Measurements from ENCODE around the gene SNX8. TPM values are rescaled to one million over a fixed set of nuclear protein-coding genes. Genes with fewer than 3 reads are reported as not detected.

The SNX8 gene
- total and polyA plus RNA-seq, 4 donors, result 4.1 to 26.5 (median 20.9) TPM

DNA sequence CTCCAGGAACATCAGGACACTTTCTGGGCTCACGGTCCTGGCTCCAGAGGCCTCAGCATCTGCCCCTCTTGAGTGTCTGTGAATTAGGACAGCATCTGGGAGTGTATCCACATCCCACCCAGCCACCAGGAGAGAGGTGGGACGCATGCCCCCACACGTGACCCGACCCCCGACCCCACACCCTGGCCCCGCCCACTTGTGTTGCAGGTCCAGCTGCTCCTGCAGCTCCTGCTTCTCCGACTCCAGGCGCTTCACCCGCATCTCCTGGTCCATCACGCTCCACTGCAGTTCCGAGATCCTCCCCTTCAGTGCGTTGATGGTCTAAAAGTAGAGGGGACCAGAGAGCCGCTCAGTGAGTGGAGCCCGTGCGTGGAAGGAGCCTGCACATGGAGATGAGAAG lies 95.1 kb downstream of the SNX8 start:
- WGBS, 2 donors, result 89 to 90% methylated on average over 15 of the region's 15 CpGs
- DNase-seq, result no peak
- ATAC-seq (ENCODE audit: low FRiP score), result no peak
- Histone ChIP-seq H3K9me3 (ENCODE audit: control insufficient read depth, low read length) (no peaks in the 10 kb centered on the region), H3K4me1 (ENCODE audit: control insufficient read depth in 1 of 2, insufficient read depth in 2 of 2, low read length in 2 of 2) (no peaks in the 10 kb centered on the region), H3K36me3 (ENCODE audit: control insufficient read depth in 1 of 2, insufficient read depth in 2 of 2, low read length in 1 of 2) (peaks cover 0 to 9% of the 10 kb centered on the region in 2 donors), H3K4me3 (ENCODE audit: low read length in 2 of 2) (no peak overlapping the region), H3K27ac (ENCODE audit: low read depth in 1 of 2, low read length in 2 of 2) (no peak overlapping the region), H3K27me3 (ENCODE audit: control insufficient read depth in 1 of 2, insufficient read depth in 2 of 2, low read length in 1 of 2) (no peaks in the 10 kb centered on the region)
- intact Hi-C loops (cut with DNase I), result no loop called here

DNA sequence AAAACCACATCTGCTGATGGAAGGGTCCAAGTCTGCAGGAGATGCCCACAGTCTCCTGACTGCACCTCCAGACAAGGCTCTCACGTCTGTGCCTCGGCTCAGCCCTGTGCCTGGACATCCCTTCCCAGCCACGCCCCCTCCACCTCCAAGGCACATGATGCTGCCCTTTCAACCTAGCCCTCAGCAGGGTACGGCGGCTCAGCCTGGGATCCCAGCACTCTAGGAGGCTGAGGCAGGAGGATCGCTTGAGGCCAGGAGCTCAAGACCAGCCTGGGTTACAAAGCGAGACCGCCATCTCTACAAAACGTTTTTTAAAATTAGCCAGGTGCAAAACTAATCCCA lies 95.8 kb downstream of the SNX8 start:
- intact Hi-C loops (cut with DNase I), result no loop called here
- peaks cover 0 to 9% of the 10 kb centered on the region in 2 donors for H3K36me3 ChIP-seq (ENCODE audit: control insufficient read depth in 1 of 2, insufficient read depth in 2 of 2, low read length in 1 of 2)
- WGBS, 2 donors, result 86 to 90% methylated on average over 9 of the region's 9 CpGs
- no peaks in the 10 kb centered on the region for H3K4me1 ChIP-seq (ENCODE audit: control insufficient read depth in 1 of 2, insufficient read depth in 2 of 2, low read length in 2 of 2)
- no peak for ATAC-seq (ENCODE audit: low FRiP score)
- H3K27me3 ChIP-seq (ENCODE audit: control insufficient read depth in 1 of 2, insufficient read depth in 2 of 2, low read length in 1 of 2), result no peaks in the 10 kb centered on the region
- H3K4me3 ChIP-seq (ENCODE audit: low read length in 2 of 2), result no peak overlapping the region
- no peaks in the 10 kb centered on the region for H3K9me3 ChIP-seq (ENCODE audit: control insufficient read depth, low read length)
- DNase-seq, result no peak
- no peak overlapping the region for H3K27ac ChIP-seq (ENCODE audit: low read depth in 1 of 2, low read length in 2 of 2)

DNA sequence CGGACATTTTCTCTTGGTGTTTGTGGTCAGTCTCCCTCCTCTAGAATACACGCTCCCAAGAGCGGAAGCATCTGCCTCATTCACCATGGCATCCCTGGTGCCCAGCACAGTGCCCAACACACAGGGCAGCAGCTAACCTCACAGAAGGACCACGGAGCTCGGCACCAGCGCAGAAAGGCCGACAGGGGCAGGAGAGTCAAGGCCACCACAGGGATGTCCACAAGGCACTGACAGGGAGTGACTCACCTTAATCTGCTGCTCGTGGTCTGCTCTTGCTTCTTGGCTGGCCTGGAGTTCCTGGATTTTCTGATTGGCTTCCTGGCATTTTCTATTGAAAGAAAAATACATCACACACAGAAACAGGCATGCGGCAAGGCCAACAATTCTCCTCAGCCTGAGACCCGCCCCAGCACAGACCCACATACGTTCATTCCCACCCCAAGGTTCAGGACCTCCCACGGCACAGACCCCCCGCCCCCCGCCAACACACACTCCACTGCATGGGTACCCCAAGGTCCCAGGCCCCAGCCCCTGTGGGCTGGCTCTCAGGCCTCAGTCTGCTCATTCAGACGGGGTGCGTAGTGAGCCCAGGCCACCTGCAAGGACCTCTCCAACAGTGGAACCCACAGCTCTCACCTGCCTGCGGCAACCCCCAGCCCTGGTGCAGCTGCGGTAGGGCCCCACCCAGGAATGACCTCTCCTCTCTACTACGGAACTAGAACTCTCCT lies 96.4 kb downstream of the SNX8 start:
- Histone ChIP-seq H3K27me3 (ENCODE audit: control insufficient read depth in 1 of 2, insufficient read depth in 2 of 2, low read length in 1 of 2) (no peaks in the 10 kb centered on the region), H3K4me3 (ENCODE audit: low read length in 2 of 2) (no peak overlapping the region), H3K4me1 (ENCODE audit: control insufficient read depth in 1 of 2, insufficient read depth in 2 of 2, low read length in 2 of 2) (no peaks in the 10 kb centered on the region), H3K36me3 (ENCODE audit: control insufficient read depth in 1 of 2, insufficient read depth in 2 of 2, low read length in 1 of 2) (peaks cover 0 to 9% of the 10 kb centered on the region in 2 donors), H3K27ac (ENCODE audit: low read depth in 1 of 2, low read length in 2 of 2) (no peak overlapping the region), H3K9me3 (ENCODE audit: control insufficient read depth, low read length) (no peaks in the 10 kb centered on the region)
- ATAC-seq (ENCODE audit: low FRiP score), result no peak
- no peak for DNase-seq
- intact Hi-C loops (cut with DNase I), result no loop called here
- 87 to 89% methylated on average over 19 of the region's 19 CpGs for WGBS, 2 donors

DNA sequence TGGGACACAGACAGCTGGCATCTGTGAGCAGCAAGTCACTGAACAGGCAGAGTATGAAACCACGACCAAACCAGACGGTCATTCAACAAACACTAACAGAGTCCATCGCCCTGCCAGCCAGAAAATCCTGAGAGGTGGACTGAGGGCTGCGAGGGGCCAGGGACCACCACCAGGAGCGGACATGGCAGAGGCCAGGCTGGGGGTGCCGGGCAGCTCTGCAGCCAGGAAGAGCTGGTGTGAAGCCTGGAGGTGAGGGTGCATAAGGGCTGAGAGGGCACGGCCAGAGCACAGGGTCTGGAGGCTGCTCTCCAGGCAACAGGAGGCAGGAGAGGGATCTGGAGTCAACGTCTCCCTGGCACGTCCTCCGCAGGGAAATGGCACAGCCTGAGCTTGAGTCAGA lies 97.0 kb downstream of the SNX8 start:
- 82 to 90% methylated on average over 10 of the region's 10 CpGs for WGBS, 2 donors
- no peak overlapping the region for H3K4me3 ChIP-seq (ENCODE audit: low read length in 2 of 2)
- H3K27me3 ChIP-seq (ENCODE audit: control insufficient read depth in 1 of 2, insufficient read depth in 2 of 2, low read length in 1 of 2), result no peaks in the 10 kb centered on the region
- no peak for DNase-seq
- intact Hi-C loops (cut with DNase I), result no loop called here
- H3K36me3 ChIP-seq (ENCODE audit: control insufficient read depth in 1 of 2, insufficient read depth in 2 of 2, low read length in 1 of 2), result peaks cover 0 to 11% of the 10 kb centered on the region in 2 donors
- H3K4me1 ChIP-seq (ENCODE audit: control insufficient read depth in 1 of 2, insufficient read depth in 2 of 2, low read length in 2 of 2), result no peaks in the 10 kb centered on the region
- no peak for ATAC-seq (ENCODE audit: low FRiP score)
- no peaks in the 10 kb centered on the region for H3K9me3 ChIP-seq (ENCODE audit: control insufficient read depth, low read length)
- H3K27ac ChIP-seq (ENCODE audit: low read depth in 1 of 2, low read length in 2 of 2), result no peak overlapping the region

DNA sequence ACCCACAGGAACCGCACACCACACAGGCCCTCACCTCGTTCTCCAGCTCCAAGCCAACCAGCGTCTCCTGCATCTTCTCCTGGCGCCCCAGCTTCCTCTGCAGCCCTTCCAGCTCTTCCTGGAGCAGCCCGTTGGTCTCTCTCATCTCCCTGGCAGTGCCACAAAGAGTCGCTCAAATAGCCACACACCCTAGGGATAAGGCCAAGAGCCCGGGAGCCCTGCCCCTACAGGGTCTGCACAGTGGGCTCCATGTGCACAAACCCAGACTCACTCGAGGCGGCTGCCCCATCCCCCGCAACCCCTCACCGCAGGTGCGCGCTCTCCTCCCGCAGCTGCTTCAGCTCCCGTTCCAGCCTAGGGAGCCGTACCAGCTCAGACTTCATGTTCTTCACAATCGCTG lies 98.4 kb downstream of the SNX8 start:
- no peaks in the 10 kb centered on the region for H3K9me3 ChIP-seq (ENCODE audit: control insufficient read depth, low read length)
- H3K27me3 ChIP-seq (ENCODE audit: control insufficient read depth in 1 of 2, insufficient read depth in 2 of 2, low read length in 1 of 2), result no peaks in the 10 kb centered on the region
- ATAC-seq (ENCODE audit: low FRiP score), result no peak
- peaks cover 0 to 11% of the 10 kb centered on the region in 2 donors for H3K36me3 ChIP-seq (ENCODE audit: control insufficient read depth in 1 of 2, insufficient read depth in 2 of 2, low read length in 1 of 2)
- H3K4me1 ChIP-seq (ENCODE audit: control insufficient read depth in 1 of 2, insufficient read depth in 2 of 2, low read length in 2 of 2), result no peaks in the 10 kb centered on the region
- WGBS, 2 donors, result 96 to 98% methylated on average over 17 of the region's 17 CpGs
- DNase-seq, result no peak
- H3K4me3 ChIP-seq (ENCODE audit: low read length in 2 of 2), result no peak overlapping the region
- no peak overlapping the region for H3K27ac ChIP-seq (ENCODE audit: low read depth in 1 of 2, low read length in 2 of 2)
- intact Hi-C loops (cut with DNase I), result no loop called here

DNA sequence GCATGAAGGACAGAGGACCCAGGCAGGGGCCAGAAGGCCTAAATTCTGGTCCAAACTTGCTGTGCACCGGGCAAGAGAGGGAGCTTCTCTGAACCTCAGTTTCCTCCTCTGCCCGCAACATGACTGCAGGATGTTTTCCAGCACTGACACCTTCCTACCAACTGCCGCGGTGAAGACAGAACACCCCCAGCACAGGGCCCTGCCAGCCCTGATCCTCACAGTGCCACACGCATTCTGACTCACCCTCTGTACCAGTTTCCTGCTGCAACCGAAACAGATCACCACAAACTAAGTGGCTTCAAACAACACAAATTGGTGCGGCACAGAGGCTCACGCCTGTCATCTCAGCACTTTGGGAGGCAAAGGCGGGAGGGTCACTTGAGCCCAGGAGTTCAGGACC lies 99.6 kb downstream of the SNX8 start:
- 93 to 94% methylated on average over 9 of the region's 9 CpGs for WGBS, 2 donors
- H3K4me1 ChIP-seq (ENCODE audit: control insufficient read depth in 1 of 2, insufficient read depth in 2 of 2, low read length in 2 of 2), result no peaks in the 10 kb centered on the region
- DNase-seq (peak in 1 of 2 donors; percentile 29), ATAC-seq (ENCODE audit: low FRiP score) (no peak)
- H3K36me3 ChIP-seq (ENCODE audit: control insufficient read depth in 1 of 2, insufficient read depth in 2 of 2, low read length in 1 of 2), result peaks cover 0 to 11% of the 10 kb centered on the region in 2 donors
- H3K4me3 ChIP-seq (ENCODE audit: low read length in 2 of 2), result no peak overlapping the region
- H3K27ac ChIP-seq (ENCODE audit: low read depth in 1 of 2, low read length in 2 of 2), result no peak overlapping the region
- intact Hi-C loops (cut with DNase I), result loop anchor here (5.0 kb wide), 2 partner anchors 552 to 632 kb away; no protein-coding TSS in a partner anchor
- H3K27me3 ChIP-seq (ENCODE audit: control insufficient read depth in 1 of 2, insufficient read depth in 2 of 2, low read length in 1 of 2), result no peaks in the 10 kb centered on the region
- H3K9me3 ChIP-seq (ENCODE audit: control insufficient read depth, low read length), result no peaks in the 10 kb centered on the region

DNA sequence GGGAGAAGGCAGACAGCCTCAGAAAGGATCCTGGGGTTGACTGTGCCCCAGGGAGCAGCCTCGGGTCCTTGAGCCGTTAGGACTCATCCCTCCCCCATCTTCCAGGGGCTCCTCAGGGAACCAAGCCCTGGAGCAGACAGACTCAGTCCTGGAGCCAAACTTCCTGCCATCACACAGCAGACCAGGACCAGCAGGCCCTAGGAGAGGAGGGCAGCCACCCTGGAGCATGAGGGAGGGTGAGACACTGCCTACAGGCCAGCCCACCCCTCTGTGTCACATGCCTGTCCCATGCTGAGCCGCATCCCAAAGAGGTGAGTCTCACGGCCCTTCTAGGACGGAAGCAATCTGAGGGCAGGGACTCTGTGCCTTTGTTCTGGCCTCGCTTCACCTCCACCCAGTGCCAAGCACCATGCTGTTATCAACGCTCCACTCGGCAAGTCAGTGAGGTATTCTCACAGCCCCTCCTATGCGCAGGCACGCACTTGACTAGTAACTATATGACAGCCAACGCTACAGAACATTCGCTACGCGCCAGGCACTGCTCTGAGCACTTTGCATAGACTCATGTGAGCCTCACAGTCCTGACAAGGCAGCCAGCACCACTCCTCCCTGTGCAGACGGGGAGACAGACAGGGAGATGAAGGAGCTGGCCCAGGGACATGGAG lies 100.6 kb downstream of the SNX8 start:
- intact Hi-C loops (cut with DNase I), result loop anchor here (5.0 kb wide), 2 partner anchors 551 to 631 kb away; no protein-coding TSS in a partner anchor
- 92% methylated on average over 15 of the region's 15 CpGs for WGBS, 2 donors
- no peak for ATAC-seq (ENCODE audit: low FRiP score)

DNA sequence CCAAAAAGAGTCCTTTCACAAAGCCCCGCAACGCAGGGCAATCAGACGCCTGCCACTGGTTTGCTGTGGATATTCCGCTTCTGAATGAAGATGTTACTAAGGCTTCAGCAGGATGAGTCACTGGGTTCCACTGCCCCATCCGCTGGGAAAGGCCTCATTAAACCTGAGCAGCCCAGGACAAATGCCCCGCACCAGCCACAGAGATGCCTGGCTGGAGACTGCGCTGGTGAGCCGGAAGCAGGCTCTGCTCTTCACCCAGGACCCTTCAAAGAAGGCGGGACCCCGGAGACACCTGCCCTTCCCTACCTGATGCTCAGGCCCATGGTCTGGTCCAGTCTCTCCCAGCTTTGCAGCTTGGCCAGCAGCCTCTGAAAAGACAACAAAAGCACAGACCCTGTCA lies 101.3 kb downstream of the SNX8 start:
- Histone ChIP-seq H3K4me1 (ENCODE audit: control insufficient read depth in 1 of 2, insufficient read depth in 2 of 2, low read length in 2 of 2) (no peaks in the 10 kb centered on the region), H3K4me3 (ENCODE audit: low read length in 2 of 2) (no peak overlapping the region), H3K36me3 (ENCODE audit: control insufficient read depth in 1 of 2, insufficient read depth in 2 of 2, low read length in 1 of 2) (peaks cover 0 to 11% of the 10 kb centered on the region in 2 donors), H3K27me3 (ENCODE audit: control insufficient read depth in 1 of 2, insufficient read depth in 2 of 2, low read length in 1 of 2) (no peaks in the 10 kb centered on the region), H3K27ac (ENCODE audit: low read depth in 1 of 2, low read length in 2 of 2) (no peak overlapping the region), H3K9me3 (ENCODE audit: control insufficient read depth, low read length) (no peaks in the 10 kb centered on the region)
- intact Hi-C loops (cut with DNase I), result loop anchor here (5.0 kb wide), 2 partner anchors 551 to 631 kb away; no protein-coding TSS in a partner anchor
- ATAC-seq (ENCODE audit: low FRiP score) (no peak), DNase-seq (no peak)
- whole genome bisulfite sequencing, 2 donors, result 97% methylated on average over 10 of the region's 10 CpGs

More for the DNA sequence above, 100.6 kb downstream of the SNX8 start:
- no peaks in the 10 kb centered on the region for H3K4me1 ChIP-seq (ENCODE audit: control insufficient read depth in 1 of 2, insufficient read depth in 2 of 2, low read length in 2 of 2)
- H3K27ac ChIP-seq (ENCODE audit: low read depth in 1 of 2, low read length in 2 of 2), result no peak overlapping the region
- no peak overlapping the region for H3K4me3 ChIP-seq (ENCODE audit: low read length in 2 of 2)
- no peaks in the 10 kb centered on the region for H3K27me3 ChIP-seq (ENCODE audit: control insufficient read depth in 1 of 2, insufficient read depth in 2 of 2, low read length in 1 of 2)
- no peaks in the 10 kb centered on the region for H3K9me3 ChIP-seq (ENCODE audit: control insufficient read depth, low read length)
- peaks cover 0 to 11% of the 10 kb centered on the region in 2 donors for H3K36me3 ChIP-seq (ENCODE audit: control insufficient read depth in 1 of 2, insufficient read depth in 2 of 2, low read length in 1 of 2)
- peak in 1 of 2 donors; percentile 22 for DNase-seq

DNA sequence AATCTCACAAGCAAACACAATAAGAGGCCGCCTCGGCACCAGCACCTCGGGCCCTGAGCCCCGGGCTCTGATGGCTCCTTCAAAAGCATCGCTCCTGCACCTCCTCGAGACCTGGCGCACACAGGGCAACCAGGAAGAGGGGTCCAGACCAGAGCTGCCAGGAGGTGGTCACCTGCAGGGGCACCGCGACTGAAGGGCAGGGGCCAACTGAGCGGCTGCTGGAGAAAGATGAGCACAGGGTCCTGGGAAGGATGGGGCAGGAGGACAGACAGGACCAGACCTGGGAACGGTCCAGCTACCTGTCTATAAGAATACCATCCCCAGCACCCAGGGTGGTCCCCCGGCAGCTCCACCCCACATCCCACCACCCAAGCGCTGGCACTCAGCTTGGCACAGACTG lies 102.3 kb downstream of the SNX8 start:
- intact Hi-C loops (cut with DNase I), result loop anchor here (5.0 kb wide), 2 partner anchors 550 to 630 kb away; no protein-coding TSS in a partner anchor
- no peak for ATAC-seq (ENCODE audit: low FRiP score)
- peaks cover 0 to 8% of the 10 kb centered on the region in 2 donors for H3K36me3 ChIP-seq (ENCODE audit: control insufficient read depth in 1 of 2, insufficient read depth in 2 of 2, low read length in 1 of 2)
- WGBS, 2 donors, result 92 to 94% methylated on average over 13 of the region's 13 CpGs
- H3K27ac ChIP-seq (ENCODE audit: low read depth in 1 of 2, low read length in 2 of 2), result no peak overlapping the region
- DNase-seq, result no peak
- no peaks in the 10 kb centered on the region for H3K9me3 ChIP-seq (ENCODE audit: control insufficient read depth, low read length)
- no peaks in the 10 kb centered on the region for H3K4me1 ChIP-seq (ENCODE audit: control insufficient read depth in 1 of 2, insufficient read depth in 2 of 2, low read length in 2 of 2)
- H3K27me3 ChIP-seq (ENCODE audit: control insufficient read depth in 1 of 2, insufficient read depth in 2 of 2, low read length in 1 of 2), result no peaks in the 10 kb centered on the region
- no peak overlapping the region for H3K4me3 ChIP-seq (ENCODE audit: low read length in 2 of 2)
